ENCODE measurements around the gene FGGY.
A peak's percentile ranks its signal among the peaks of the same experiment; 100 is the strongest.
"Not testable (repeated sequence)": the region's sequence is repeated elsewhere in the genome, so short reads cannot be mapped to it uniquely, and the experiment has no call there.

Gene FGGY

DNA sequence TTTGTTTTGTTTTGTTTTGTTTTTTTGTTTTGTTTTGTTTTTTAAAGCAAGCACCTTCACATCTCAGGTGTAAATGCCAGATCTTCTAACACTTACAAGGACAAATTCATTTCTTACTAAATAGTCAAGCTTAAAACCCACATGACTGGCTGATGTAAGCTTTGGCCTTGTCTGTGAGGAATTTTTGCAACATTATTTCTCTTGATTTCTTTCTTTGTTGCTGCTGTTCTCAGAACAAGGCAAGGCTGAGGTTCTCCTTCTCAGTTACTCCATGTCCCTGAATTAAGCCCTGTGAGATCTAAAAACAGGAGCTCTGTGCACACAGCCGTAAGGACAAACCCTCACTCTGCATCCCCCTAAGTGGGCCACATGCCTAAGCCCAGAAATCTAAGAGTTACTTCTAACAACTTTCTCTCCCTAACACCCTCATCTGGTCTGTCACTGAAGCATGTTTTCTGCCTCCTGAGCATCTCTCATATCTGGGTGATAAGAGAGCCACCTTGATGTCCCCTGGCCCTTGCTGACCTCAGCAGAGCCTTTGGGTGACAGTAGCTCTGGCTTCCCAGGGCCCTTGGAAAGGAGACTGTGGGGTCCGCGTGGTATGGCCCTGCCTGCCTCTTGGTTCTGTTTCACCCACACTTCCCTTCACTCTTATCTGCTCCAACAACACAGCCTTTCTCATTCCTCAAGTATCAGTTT is 436.7 kb downstream of the FGGY start:
- no peak for TF ChIP-seq POLR2A (IDR thresholded peaks at IDR 0.05; ENCODE audit: low read depth, low read length)
- FAIRE-seq (no peak), DNase-seq (ENCODE audit: insufficient read length, low spot score) (no peak)

DNA sequence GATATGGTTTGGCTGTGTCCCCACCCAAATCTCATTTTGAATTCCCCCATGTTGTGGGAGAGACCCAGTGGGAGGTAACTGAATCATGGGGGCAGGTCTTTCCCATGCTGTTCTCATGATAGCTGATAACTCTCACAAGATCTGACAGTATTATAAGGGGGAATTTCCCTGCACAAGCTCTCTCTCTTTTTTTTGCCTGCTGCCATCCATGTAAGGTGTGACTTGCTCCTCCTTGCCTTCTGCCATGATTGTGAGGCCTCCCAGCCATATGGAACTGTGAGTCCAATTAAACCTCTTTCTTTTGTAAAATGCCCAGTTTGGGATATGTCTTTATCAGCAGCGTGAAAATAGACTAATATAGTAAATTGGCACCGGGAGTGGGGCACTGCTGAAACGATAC is 439.0 kb downstream of the FGGY start:
- not testable (repeated sequence) for FAIRE-seq; DNase-seq (ENCODE audit: insufficient read length, low spot score)

DNA sequence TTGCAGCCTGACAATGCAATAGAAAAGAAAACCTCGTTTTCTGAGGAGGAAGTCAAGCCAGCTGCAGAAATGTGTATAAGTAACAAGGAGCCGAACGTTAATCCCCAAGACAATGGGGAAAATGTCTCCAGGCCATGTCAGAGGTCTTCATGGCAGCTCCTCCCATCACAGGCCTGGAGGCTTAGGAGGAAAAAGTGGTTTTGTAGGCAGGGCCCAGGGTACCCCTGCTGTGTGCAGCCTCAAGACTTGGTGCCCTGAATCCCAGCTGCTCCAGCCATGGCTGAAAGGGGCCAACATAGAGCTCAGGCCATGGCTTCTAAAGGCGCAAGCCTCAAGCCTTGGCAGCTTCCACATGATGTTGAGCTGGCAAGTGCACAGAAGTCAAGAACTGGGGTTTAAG is 439.9 kb downstream of the FGGY start:
- FAIRE-seq: no peak
- no peak for DNase-seq (ENCODE audit: insufficient read length, low spot score)
- TF ChIP-seq POLR2A (IDR thresholded peaks at IDR 0.05; ENCODE audit: low read depth, low read length): no peak

DNA sequence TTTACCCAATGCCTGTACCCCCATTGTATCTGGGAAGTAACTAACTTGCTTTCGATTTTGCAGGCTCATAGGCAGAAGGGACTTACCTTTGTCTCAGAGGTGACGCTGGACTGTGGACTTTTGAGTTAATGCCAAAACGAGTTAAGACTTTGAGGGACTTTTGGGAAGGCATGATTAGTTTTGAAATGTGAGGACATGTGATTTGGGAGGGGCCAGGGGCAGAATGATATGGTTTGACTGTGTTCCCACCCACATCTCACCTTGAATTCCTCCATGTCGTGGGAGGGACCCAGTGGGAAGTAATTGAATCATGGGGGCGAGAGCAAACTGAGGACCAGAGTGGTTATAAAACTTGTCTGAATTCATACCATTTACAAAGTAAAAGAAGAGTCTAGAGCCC is 440.7 kb downstream of the FGGY start:
- FAIRE-seq (no peak), DNase-seq (ENCODE audit: insufficient read length, low spot score) (no peak)
- TF ChIP-seq POLR2A (IDR thresholded peaks at IDR 0.05; ENCODE audit: low read depth, low read length): no peak

DNA sequence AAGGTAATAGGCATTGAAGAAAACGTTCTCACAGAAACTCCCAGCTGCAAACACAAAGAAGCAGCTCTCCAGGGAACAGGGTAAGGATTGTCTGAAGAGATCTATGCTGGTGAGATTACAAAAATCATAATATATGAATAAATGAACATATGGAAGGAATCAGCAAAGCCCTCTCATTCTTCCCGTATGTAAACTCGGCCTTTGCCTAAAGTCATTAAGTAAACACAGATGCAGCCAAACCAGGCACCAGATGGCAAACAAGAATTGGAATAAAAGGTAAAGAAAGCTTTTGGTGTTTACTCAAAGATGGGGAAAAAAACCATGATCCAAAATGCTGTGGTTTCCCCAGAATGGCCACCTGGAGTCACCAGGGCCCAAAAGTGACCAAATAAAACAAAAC is 441.3 kb downstream of the FGGY start:
- DNase-seq (ENCODE audit: insufficient read length, low spot score) (no peak), FAIRE-seq (no peak)
- TF ChIP-seq POLR2A (IDR thresholded peaks at IDR 0.05; ENCODE audit: low read depth, low read length): no peak

DNA sequence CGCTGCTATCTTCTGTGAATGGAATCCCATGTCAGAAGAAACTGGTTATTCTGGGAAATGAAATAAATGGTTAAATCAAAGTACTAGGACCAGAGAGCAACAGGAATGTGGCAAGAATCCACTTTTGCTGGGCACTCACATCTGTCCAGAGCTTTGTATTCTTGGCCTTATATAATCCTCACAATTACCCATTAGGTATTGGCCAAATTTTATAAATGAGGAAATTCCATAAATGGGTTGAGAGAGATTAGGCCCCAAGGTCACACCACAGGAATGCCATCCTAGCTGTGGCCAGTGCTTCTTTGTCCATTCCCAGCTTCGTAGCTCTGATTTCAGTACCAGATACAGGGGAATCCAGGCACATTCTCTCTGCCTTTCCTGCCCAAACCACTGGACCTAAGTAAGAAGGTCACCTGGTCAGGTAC is 441.7 kb downstream of the FGGY start:
- no peak for TF ChIP-seq POLR2A (IDR thresholded peaks at IDR 0.05; ENCODE audit: low read depth, low read length)
- FAIRE-seq: no peak
- no peak for DNase-seq (ENCODE audit: insufficient read length, low spot score)

DNA sequence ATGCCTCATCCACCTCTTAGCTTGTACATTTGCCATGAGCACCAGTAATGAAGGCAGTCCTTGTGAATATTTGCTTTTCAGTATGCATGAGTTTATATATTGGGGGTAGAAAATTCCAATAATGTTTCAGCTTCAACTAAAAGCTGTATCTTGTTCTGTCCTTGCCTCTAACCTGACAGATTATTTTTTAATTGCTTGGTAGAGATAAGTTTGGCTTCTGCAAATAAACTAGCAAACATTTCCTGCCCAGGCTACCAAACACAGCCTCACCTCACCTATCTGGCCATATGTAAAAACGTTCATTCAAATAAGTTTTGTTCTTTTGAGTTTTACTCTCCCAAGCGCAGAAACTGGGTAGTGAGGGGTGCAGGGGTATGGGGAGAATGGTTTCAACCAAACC is 442.2 kb downstream of the FGGY start:
- DNase-seq (ENCODE audit: insufficient read length, low spot score) (no peak), FAIRE-seq (no peak)
- no peak for TF ChIP-seq POLR2A (IDR thresholded peaks at IDR 0.05; ENCODE audit: low read depth, low read length)

DNA sequence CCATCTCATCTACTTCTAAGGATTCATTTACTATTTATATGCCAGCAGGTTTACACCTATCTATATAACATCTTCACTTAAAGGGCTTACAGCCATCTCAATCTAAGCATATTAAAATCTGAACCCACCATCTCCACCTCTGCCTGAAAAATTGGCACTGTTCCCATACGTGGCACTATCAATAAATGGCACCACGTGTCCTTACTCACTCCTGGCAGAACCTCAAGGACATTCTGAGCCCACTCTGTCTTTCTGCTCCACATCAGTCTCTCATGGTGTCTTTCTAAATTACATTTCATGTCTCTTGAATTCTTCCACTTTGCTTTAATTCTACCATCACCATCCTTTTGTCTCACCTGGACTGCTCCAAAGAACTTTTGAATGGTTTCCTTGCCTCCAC is 445.6 kb downstream of the FGGY start:
- DNase-seq (ENCODE audit: insufficient read length, low spot score) (no peak), FAIRE-seq (no peak)
- no peak for TF ChIP-seq POLR2A (IDR thresholded peaks at IDR 0.05; ENCODE audit: low read depth, low read length)

DNA sequence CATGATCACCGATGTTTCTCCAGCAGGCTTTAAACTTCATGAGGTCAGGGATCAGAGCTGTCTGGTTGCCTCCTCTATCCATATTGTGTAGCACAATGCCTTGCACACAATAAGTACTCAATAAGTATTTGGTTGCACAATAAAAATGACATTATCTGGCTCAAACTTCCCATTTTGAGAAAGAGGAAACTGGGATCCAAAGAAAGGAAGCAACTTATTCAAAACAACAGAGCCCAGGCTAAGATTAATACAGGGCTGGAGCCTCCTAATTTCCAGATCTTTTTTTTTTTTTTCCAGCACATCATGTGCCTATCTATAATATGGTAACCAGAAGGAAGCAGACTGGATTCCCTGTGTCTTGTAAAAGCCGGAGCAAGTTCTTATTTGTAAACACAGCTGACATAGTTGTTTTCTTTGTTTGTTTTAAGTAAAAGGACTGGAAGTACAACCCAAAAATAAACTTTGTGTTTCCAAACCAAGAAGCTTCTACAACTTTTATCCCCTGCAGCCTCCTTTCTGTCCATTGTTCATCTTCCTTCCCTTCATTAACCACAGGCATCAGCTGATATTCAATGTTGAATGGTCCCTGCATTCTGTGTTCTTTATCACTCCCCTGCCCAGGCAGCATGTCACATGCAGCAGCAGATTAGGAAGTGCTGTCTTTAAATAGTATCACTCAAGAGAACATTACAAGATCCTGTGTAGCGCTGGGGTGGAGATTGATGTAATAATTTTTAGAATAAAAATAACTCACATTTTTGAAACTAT is 446.6 kb downstream of the FGGY start:
- no peak for TF ChIP-seq POLR2A (IDR thresholded peaks at IDR 0.05; ENCODE audit: low read depth, low read length)
- FAIRE-seq: no peak
- no peak for DNase-seq (ENCODE audit: insufficient read length, low spot score)

DNA sequence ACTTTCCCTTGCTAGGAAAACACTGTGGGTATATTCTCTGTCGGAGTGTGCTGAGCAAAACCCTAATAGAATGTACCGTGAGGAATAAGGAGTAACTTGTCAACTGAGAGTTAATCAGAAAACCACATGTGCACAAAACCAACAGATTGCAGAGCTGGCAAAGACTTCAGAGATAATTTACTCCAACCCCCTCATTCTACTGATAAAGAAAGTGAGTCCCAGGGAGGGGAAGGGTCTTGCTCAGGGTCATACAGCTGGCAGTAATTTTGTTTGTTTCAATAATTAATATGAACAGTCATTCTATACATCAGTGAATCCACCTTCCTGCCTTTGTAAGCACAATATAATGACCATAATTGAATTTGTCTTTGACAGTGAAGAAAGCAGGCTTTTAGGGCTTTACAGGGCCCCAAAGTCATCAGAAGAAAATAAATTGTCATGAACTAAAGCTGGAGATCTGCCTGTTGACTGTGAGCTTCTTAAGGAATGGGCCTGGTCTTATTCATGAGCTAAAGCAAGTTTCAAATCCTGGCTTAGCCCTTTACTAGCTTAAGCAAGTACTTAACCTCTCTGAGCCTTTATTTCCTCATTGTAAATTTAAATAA is 450.6 kb downstream of the FGGY start:
- DNase-seq (ENCODE audit: insufficient read length, low spot score) (no peak), FAIRE-seq (no peak)
- no peak for TF ChIP-seq POLR2A (IDR thresholded peaks at IDR 0.05; ENCODE audit: low read depth, low read length)

DNA sequence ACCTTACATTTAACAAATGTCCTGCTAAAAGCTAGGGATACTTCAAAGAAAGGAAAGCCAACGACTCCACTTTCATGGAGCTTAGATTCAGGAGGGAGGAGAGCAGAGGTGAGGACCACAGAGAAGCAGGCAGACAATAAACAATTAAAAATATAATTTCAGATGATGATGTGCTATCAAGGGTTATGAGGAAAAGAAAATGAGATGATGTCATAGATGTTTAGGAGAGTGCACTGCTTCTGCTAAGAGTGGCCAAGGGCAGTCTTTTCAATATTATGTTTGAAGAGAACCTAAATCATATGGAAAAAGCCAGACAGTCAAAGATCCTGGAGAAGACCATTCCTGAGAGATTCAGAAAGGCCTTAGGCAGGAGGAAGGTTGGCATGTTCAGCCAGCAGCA is 451.2 kb downstream of the FGGY start:
- no peak for DNase-seq (ENCODE audit: insufficient read length, low spot score)
- no peak for FAIRE-seq
- no peak for TF ChIP-seq POLR2A (IDR thresholded peaks at IDR 0.05; ENCODE audit: low read depth, low read length)

DNA sequence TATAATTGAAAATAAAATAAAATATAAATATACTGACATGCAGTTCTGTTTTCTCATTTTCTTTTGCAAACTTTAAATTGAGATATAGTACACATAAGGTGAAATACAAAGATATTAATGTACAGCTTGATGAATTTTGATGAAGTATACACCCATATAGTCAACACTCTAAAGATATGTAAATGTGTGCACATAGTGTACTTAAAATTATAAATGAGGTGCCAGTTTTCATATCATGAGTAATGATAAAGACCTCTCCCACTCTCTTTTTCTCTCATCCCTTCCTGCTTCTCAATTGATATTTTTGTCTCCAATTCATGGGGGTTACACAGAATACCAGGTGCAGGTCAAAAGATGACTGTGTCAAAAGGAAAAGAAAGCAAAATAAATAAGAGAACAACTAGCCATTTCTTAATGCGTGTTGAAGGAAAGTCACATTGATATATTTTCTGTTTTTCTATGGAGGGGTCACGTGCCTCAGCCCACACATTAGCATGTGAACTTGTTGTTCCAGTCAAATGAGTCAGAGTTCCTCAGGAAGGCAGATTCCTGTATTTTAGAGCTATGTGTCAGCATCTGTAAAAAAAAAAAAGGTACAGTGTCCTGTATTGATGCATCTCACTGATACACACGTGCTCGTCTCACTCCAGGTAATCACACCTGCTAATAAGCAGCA is 453.6 kb downstream of the FGGY start:
- FAIRE-seq: peak; percentile 98
- peak; percentile 35 for DNase-seq (ENCODE audit: insufficient read length, low spot score)
- no peak for TF ChIP-seq POLR2A (IDR thresholded peaks at IDR 0.05; ENCODE audit: low read depth, low read length)

DNA sequence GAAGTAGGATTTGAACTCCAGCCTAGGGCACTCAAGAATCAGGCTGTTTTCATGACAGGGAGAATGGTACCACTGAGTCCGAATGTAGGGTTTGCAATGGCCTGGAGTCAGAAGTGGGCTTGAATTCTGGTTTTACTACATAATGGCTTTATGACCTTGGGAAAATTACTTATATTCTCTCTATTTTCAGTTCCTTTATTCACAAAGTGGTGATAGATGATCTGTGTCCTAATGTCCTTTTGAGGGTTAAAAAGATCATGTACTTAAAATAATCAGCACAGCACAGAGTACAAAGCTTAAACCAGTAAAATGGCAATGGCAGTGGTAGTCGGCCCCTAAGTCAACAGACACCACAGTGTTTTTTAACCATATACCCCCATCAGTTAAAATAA is 454.1 kb downstream of the FGGY start:
- FAIRE-seq (no peak), DNase-seq (ENCODE audit: insufficient read length, low spot score) (no peak)
- no peak for TF ChIP-seq POLR2A (IDR thresholded peaks at IDR 0.05; ENCODE audit: low read depth, low read length)

DNA sequence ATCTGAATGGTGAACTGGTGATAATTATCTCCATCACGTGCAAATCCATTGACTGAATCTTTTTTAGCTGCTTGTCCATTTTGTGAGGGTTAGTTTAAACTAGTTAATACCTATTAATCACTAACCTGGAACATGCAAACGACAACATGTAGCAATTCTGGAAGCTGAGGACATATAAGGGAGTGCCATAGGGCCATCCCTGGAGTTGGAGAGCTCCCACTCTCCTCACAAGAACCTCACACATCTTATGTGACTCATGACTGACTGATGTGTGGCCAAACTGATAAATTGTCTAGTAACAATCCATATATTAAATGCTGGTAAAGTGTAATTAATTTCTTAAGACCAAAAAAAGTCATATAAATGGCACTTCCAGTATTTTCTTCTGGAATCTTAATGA is 454.9 kb downstream of the FGGY start:
- FAIRE-seq: no peak
- DNase-seq (ENCODE audit: insufficient read length, low spot score): no peak

More for the DNA sequence above, 454.9 kb downstream of the FGGY start:
- no peak for TF ChIP-seq POLR2A (IDR thresholded peaks at IDR 0.05; ENCODE audit: low read depth, low read length)
